Caco-2 (cell line): Measurements from ENCODE around the gene FUT7. TPM values are rescaled to one million over a fixed set of nuclear protein-coding genes. Genes with fewer than 3 reads are reported as not detected.

ENCODE experiments used
- BruUV-seq: library from RNA; stranded (reverse); fragments of 400-500 nt; replicated peaks from 2 replicates; lab custom pipeline; 2021; lab: Mats Ljungman, UMichigan
- CTCF ChIA-PET: fragments of 300-600 bp; sonication (Branson Sonifier 250); formaldehyde crosslinking; loops from one replicate; lab custom pipeline; 2022; ENCODE audit warnings: antibody characterized with exemption; lab: Charles Lee
- POLR2A ChIA-PET: fragments of 300-600 bp; sonication (Branson Sonifier 250); formaldehyde crosslinking; loops from one replicate; lab custom pipeline; 2022; ENCODE audit warnings: antibody characterized with exemption; lab: Charles Lee
- DNase-seq, 2 experiments: peaks; one replicate each; pipeline versions ENCODE4 v3.0.0 to v3.0.0-alpha.2; 2020 to 2022
- H3K27me3 ChIP-seq: replicated peaks from 2 replicates; pipeline ENCODE4 v1.6.0; 2011; ENCODE audit warnings: low read length; ENCODE audit not compliant: control insufficient read depth, insufficient read depth
- H3K36me3 ChIP-seq: 2 replicates; pipeline ENCODE4 v1.5.1; 2011; ENCODE audit warnings: low read length; ENCODE audit not compliant: control insufficient read depth, insufficient read depth
- H3K4me1 ChIP-seq: fragments of 250-450 bp; sonication (Bioruptor Pico); 2 replicates; pipeline ENCODE4 v1.5.1; 2020; ENCODE audit warnings: mild to moderate bottlenecking
- H3K4me3 ChIP-seq: 2 replicates; pipeline ENCODE4 v1.5.1; 2011; ENCODE audit warnings: low read depth, mild to moderate bottlenecking, control low read depth, low read length
- H3K9me3 ChIP-seq: fragments of 250-450 bp; sonication (Bioruptor Pico); 2 replicates; pipeline ENCODE4 v1.5.1; 2020; ENCODE audit warnings: mild to moderate bottlenecking, moderate library complexity
- H3K27ac Mint-ChIP-seq: one replicate; pipeline ENCODE4 v1.8.0; 2022; ENCODE audit warnings: mixed read lengths; ENCODE audit not compliant: unreplicated experiment
- H3K27me3 Mint-ChIP-seq: one replicate; pipeline ENCODE4 v1.8.0; 2022; ENCODE audit warnings: mixed read lengths; ENCODE audit not compliant: insufficient read depth, unreplicated experiment
- H3K36me3 Mint-ChIP-seq: one replicate; pipeline ENCODE4 v1.8.0; 2022; ENCODE audit warnings: mild to moderate bottlenecking, mixed read lengths; ENCODE audit not compliant: insufficient read depth, unreplicated experiment
- H3K4me1 Mint-ChIP-seq: one replicate; pipeline ENCODE4 v1.8.0; 2022; ENCODE audit warnings: low read depth, mixed read lengths; ENCODE audit not compliant: unreplicated experiment
- H3K4me3 Mint-ChIP-seq: one replicate; pipeline ENCODE4 v1.8.0; 2022; ENCODE audit warnings: mild to moderate bottlenecking, moderate library complexity, mixed read lengths; ENCODE audit not compliant: unreplicated experiment
- H3K9me3 Mint-ChIP-seq: one replicate; pipeline ENCODE4 v1.8.0; 2022; ENCODE audit warnings: mixed read lengths; ENCODE audit not compliant: unreplicated experiment
- intact Hi-C: fragments of 100-400 bp; cut with micrococcal nuclease; formaldehyde crosslinking; loops from one replicate; pipeline ENCODE4 v1.10.0; 2022; ENCODE audit not compliant: unreplicated experiment
- total RNA-seq: library from RNA; stranded (reverse); gene quantifications from 2 replicates; pipeline ENCODE4 v1.2.3, GENCODE V29; 2022
- TF ChIP-seq, protein P1 (sequence below), 2 experiments: fragments of 200-600 bp in 1 of 2; IDR thresholded peaks; 1 replicate in 1 of 2; 2 replicates in 1 of 2; pipeline versions ENCODE4 v1.5.1 to v1.8.0; 2011 to 2022; ENCODE audit warnings: antibody characterized with exemption in 1 of 2, control low read depth in 1 of 2, inconsistent platforms in 1 of 2, low read depth in 1 of 2, low read length in 1 of 2, mild to moderate bottlenecking in 1 of 2, moderate library complexity in 1 of 2; ENCODE audit not compliant: insufficient read depth in 1 of 2, severe bottlenecking in 1 of 2, unreplicated experiment in 1 of 2

Gene FUT7
- total RNA-seq, 1 experiment from 2014 or later: not detected

DNA sequence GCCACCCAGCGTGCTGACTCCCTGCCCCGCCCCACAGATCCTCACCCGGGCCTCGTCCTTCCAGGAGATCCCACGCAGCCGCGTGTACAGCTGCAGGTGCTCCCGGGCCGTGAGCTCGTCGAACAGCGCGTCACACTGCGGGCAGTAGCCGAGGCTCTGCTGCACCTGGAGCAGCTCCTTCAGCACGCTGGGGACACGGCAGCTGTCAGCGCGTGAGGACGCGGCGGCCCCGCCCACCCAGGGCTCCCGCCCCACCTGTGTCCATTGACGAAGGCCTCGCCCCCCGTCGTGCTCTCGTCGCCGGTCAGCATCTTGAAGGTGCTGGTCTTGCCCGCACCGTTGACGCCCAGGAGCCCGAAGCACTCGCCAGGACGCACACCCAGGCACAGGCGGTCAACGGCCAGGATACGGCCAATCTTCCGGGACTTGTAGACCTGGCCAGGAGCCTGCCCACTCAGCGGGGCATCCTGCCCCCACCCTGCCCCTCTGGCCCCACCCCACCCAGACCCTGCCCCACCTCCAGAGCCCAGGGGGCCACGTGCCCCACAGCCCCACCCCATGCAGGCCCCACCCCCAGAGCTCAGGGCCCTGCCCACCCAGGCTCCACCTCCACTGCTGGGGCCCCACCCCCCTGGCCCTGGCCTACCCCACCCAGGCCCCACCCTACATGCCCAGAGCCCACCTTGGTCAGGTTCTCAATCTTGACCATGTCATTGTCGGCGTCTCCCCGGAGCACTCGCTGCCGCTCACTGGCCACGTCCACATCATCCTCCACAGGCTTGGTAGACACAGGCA, 21.8 kb downstream of the FUT7 start:
- Histone ChIP-seq H3K36me3 (no peaks in the 10 kb centered on the region), H3K9me3 (no peaks in the 10 kb centered on the region), H3K27me3 (no peaks in the 10 kb centered on the region), H3K4me1 (no peaks in the 10 kb centered on the region), H3K4me3 (no peak overlapping the region)
- no peaks in the 10 kb centered on the region for H3K27me3 Mint-ChIP-seq
- intact Hi-C loops: no loop called here
- no peaks in the 10 kb centered on the region for H3K4me1 Mint-ChIP-seq
- POLR2A ChIA-PET: interaction anchor here (0.5 kb wide), 1 partner anchor 42 kb away, joined by 5 read pairs; no protein-coding TSS in a partner anchor
- no peaks in the 10 kb centered on the region for H3K36me3 Mint-ChIP-seq
- no peak for DNase-seq
- CTCF ChIA-PET: interaction anchor here (0.6 kb wide), 2 partner anchors 22 to 638 kb away, joined by 3 to 7 read pairs; partner anchors contain the start of gene FUT7
- H3K9me3 Mint-ChIP-seq: no peaks in the 10 kb centered on the region
- H3K4me3 Mint-ChIP-seq: no peak overlapping the region
- BruUV-seq: no TSS peak
- H3K27ac Mint-ChIP-seq: no peak overlapping the region
- TF ChIP-seq, protein P1, sequence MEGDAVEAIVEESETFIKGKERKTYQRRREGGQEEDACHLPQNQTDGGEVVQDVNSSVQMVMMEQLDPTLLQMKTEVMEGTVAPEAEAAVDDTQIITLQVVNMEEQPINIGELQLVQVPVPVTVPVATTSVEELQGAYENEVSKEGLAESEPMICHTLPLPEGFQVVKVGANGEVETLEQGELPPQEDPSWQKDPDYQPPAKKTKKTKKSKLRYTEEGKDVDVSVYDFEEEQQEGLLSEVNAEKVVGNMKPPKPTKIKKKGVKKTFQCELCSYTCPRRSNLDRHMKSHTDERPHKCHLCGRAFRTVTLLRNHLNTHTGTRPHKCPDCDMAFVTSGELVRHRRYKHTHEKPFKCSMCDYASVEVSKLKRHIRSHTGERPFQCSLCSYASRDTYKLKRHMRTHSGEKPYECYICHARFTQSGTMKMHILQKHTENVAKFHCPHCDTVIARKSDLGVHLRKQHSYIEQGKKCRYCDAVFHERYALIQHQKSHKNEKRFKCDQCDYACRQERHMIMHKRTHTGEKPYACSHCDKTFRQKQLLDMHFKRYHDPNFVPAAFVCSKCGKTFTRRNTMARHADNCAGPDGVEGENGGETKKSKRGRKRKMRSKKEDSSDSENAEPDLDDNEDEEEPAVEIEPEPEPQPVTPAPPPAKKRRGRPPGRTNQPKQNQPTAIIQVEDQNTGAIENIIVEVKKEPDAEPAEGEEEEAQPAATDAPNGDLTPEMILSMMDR (IDR thresholded peaks at IDR 0.05; ENCODE audit: insufficient read depth in 1 of 2, low read depth in 1 of 2, low read length in 1 of 2, severe bottlenecking in 1 of 2, unreplicated experiment in 1 of 2): no peak

DNA sequence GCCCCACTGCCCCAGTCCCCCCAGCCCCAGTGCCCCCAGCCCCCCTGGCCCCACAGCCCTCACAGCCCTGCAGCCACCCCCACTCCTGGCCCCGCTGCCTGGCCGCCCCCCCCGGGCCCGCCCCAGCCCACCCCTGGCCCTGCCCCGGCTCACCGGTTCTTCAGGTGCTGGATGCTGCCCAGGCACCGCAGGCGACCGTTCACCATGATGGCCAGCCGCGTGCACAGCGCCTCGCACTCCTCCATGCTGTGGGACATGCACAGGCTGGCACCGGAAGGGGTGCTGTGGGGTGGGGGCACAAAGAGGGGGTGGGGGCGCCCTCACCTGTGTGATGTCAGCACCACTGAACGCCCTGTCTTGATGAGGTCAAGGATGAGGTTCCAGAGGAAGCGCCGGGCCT, 22.7 kb downstream of the FUT7 start:
- Mint-ChIP-seq H3K4me1 (no peaks in the 10 kb centered on the region), H3K4me3 (no peak overlapping the region), H3K27me3 (no peaks in the 10 kb centered on the region), H3K9me3 (no peaks in the 10 kb centered on the region), H3K27ac (no peak overlapping the region), H3K36me3 (no peaks in the 10 kb centered on the region)
- Histone ChIP-seq H3K36me3 (no peaks in the 10 kb centered on the region), H3K9me3 (no peaks in the 10 kb centered on the region), H3K4me1 (no peaks in the 10 kb centered on the region), H3K4me3 (no peak overlapping the region), H3K27me3 (no peaks in the 10 kb centered on the region)
- TF ChIP-seq, protein P1 (IDR thresholded peaks at IDR 0.05; ENCODE audit: insufficient read depth in 1 of 2, low read depth in 1 of 2, low read length in 1 of 2, severe bottlenecking in 1 of 2, unreplicated experiment in 1 of 2): no peak
- ChIA-PET CTCF (interaction anchor here (0.6 kb wide), 1 partner anchor 23 kb away, joined by 7 read pairs; the partner anchor contains the start of gene FUT7), POLR2A (no interaction called here)
- intact Hi-C loops: no loop called here
- no TSS peak for BruUV-seq
- no peak for DNase-seq

DNA sequence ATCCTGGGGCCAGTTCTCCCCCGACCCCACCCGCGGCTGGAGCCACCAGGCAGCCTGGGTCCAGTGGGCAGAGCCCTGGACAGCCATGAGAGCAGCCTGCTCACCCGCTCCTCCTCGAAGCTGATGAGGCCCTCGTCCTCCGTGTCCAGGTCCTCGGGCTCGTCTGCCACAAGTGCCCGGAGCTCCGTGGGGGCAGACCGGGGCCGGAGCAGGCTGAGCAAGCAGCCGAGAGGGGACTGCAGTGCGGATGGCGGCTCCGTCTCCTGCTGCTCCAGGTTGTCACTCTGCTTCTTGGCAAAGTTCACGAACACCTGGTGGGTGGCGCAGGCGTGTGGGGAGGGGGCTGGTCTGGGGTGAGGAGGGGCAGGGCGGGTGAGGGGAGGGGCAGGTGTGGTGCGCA, 23.6 kb downstream of the FUT7 start:
- CTCF ChIA-PET: no interaction called here
- intact Hi-C loops: no loop called here
- no TSS peak for BruUV-seq
- no peaks in the 10 kb centered on the region for H3K36me3 Mint-ChIP-seq
- H3K27me3 Mint-ChIP-seq: no peaks in the 10 kb centered on the region
- no peaks in the 10 kb centered on the region for H3K4me1 Mint-ChIP-seq
- Histone ChIP-seq H3K36me3 (no peaks in the 10 kb centered on the region), H3K4me1 (no peaks in the 10 kb centered on the region), H3K4me3 (no peak overlapping the region), H3K27me3 (no peaks in the 10 kb centered on the region), H3K9me3 (no peaks in the 10 kb centered on the region)
- TF ChIP-seq, protein P1 (IDR thresholded peaks at IDR 0.05; ENCODE audit: insufficient read depth in 1 of 2, low read depth in 1 of 2, low read length in 1 of 2, severe bottlenecking in 1 of 2, unreplicated experiment in 1 of 2): no peak
- no peak overlapping the region for H3K27ac Mint-ChIP-seq
- no peak overlapping the region for H3K4me3 Mint-ChIP-seq
- POLR2A ChIA-PET: no interaction called here
- DNase-seq: no peak
- no peaks in the 10 kb centered on the region for H3K9me3 Mint-ChIP-seq
